B cell (primary cell): ENCODE data around the gene STMP1. TPM values are rescaled to one million over a fixed set of nuclear protein-coding genes. Genes with fewer than 3 reads are reported as not detected.
"Not testable (repeated sequence)": the region's sequence is repeated elsewhere in the genome, so short reads cannot be mapped to it uniquely, and the experiment has no call there.

ENCODE experiments used
- ATAC-seq: fragments of 200-7000 bp; cut with Tn5 transposase; one replicate; pipeline ENCODE4 v1.10.0; 2021; ENCODE audit warnings: low read depth, mild to moderate bottlenecking, moderate number of reproducible peaks, moderate library complexity
- CTCF ChIA-PET: fragments of 350-600 bp; sonication (Branson Sonifier 250); formaldehyde crosslinking; loops from one replicate; lab custom pipeline; 2021; ENCODE audit warnings: antibody characterized with exemption, inconsistent platforms; lab: Charles Lee
- POLR2A ChIA-PET: fragments of 350-600 bp; sonication (Branson Sonifier 250); formaldehyde crosslinking; loops from one replicate; lab custom pipeline; 2021; ENCODE audit warnings: antibody characterized with exemption; lab: Charles Lee
- DNase-seq: peaks from one replicate; pipeline ENCODE4 v3.0.0; 2013
- H2AFZ ChIP-seq: 2 replicates; pipeline ENCODE4 v1.6.1; 2012; ENCODE audit warnings: mild to moderate bottlenecking, low read depth, low read length; ENCODE audit not compliant: insufficient read depth, poor library complexity, severe bottlenecking
- H3K27ac ChIP-seq, 2 donors: 1 replicate in 1 of 2; 2 replicates in 1 of 2; pipeline ENCODE4 v1.5.1; 2012 to 2013; ENCODE audit warnings: low read length in 2 of 2, mild to moderate bottlenecking in 2 of 2, moderate library complexity in 1 of 2
- H3K27me3 ChIP-seq, 4 experiments: fragments of 200-600 bp in 1 of 4; sonication (generic) in 1 of 4; replicated peaks in 1 of 4; 1 replicate in 2 of 4; 2 replicates in 2 of 4; pipeline versions ENCODE4 v1.6.1 to v1.7.0; 2013 to 2016; ENCODE audit warnings: low read length in 3 of 4, mild to moderate bottlenecking in 2 of 4, mixed read lengths in 1 of 4, moderate library complexity in 1 of 4; ENCODE audit not compliant: insufficient read depth in 4 of 4, control insufficient read depth in 3 of 4; ENCODE audit errors: control extremely low read depth in 1 of 4
- H3K36me3 ChIP-seq, 2 experiments: replicated peaks in 1 of 2; 1 replicate in 1 of 2; 2 replicates in 1 of 2; pipeline versions ENCODE4 v1.6.1 to v1.7.1; 2013; ENCODE audit warnings: low read length in 1 of 2; ENCODE audit not compliant: insufficient read depth in 2 of 2, control insufficient read depth in 1 of 2; ENCODE audit errors: control extremely low read depth in 1 of 2, extremely low read depth in 1 of 2
- H3K4me1 ChIP-seq, 2 donors: fragments of 200-600 bp in 1 of 2; sonication (generic) in 1 of 2; 1 replicate in 1 of 2; 2 replicates in 1 of 2; pipeline versions ENCODE4 v1.5.1 to v1.6.1; 2013 to 2017; ENCODE audit warnings: low read length in 2 of 2; ENCODE audit not compliant: control insufficient read depth in 2 of 2, insufficient read depth in 2 of 2
- H3K4me2 ChIP-seq: replicated peaks from 2 replicates; pipeline ENCODE3; 2012; ENCODE audit warnings: mild to moderate bottlenecking, low read depth, low read length; ENCODE audit not compliant: poor library complexity, severe bottlenecking
- H3K4me3 ChIP-seq, 5 experiments: fragments of 200-600 bp in 1 of 5; sonication (generic) in 1 of 5; 1 replicate in 3 of 5; 2 replicates in 2 of 5; pipeline versions ENCODE4 v1.5.1 to v1.7.0; 2011 to 2016; ENCODE audit warnings: low read length in 4 of 5, mild to moderate bottlenecking in 4 of 5, low read depth in 2 of 5, control low read depth in 1 of 5, moderate library complexity in 1 of 5; ENCODE audit not compliant: insufficient read depth in 1 of 5; ENCODE audit errors: control extremely low read depth in 1 of 5, extremely low read depth in 1 of 5
- H3K79me2 ChIP-seq: fragments of 200-600 bp; sonication (generic); one replicate; pipeline ENCODE4 v1.6.0; 2016; ENCODE audit warnings: low read length; ENCODE audit not compliant: control insufficient read depth, insufficient read depth
- H3K9ac ChIP-seq: fragments of 200-600 bp; sonication (generic); 2 replicates; pipeline ENCODE4 v1.6.1; 2017; ENCODE audit warnings: mild to moderate bottlenecking, low read length, moderate library complexity
- H3K9me3 ChIP-seq, 3 donors: one replicate each; pipeline versions ENCODE4 v1.6.1 to v1.7.1; 2013; ENCODE audit warnings: low read length in 2 of 3; ENCODE audit not compliant: control insufficient read depth in 2 of 3, insufficient read depth in 1 of 3; ENCODE audit errors: control extremely low read depth in 1 of 3
- H4K20me1 ChIP-seq: 2 replicates; pipeline ENCODE4 v1.6.0; 2012; ENCODE audit warnings: mild to moderate bottlenecking, low read length; ENCODE audit not compliant: insufficient read depth, control insufficient read depth, poor library complexity, severe bottlenecking
- H3K27ac Mint-ChIP-seq: one replicate; pipeline ENCODE4 v1.8.0; 2021; ENCODE audit warnings: mixed read lengths
- H3K27me3 Mint-ChIP-seq: one replicate; pipeline ENCODE4 v1.8.0; 2021; ENCODE audit warnings: mixed read lengths
- H3K4me1 Mint-ChIP-seq: one replicate; pipeline ENCODE4 v1.8.0; 2021; ENCODE audit warnings: mixed read lengths
- H3K4me3 Mint-ChIP-seq: one replicate; pipeline ENCODE4 v1.8.0; 2021; ENCODE audit warnings: mixed read lengths
- H3K9me3 Mint-ChIP-seq: one replicate; pipeline ENCODE4 v1.8.0; 2022; ENCODE audit warnings: mixed read lengths; ENCODE audit not compliant: insufficient read depth
- EZH2 ChIP-seq: IDR thresholded peaks from 2 replicates; pipeline ENCODE4 v1.6.1; 2012; ENCODE audit warnings: borderline replicate concordance, low read depth, mild to moderate bottlenecking, moderate library complexity, low read length; ENCODE audit not compliant: insufficient read depth, poor library complexity, severe bottlenecking
- WGBS: methylation state at CpG from one replicate; pipeline ENCODE4 v1.1.5; 2013; ENCODE audit warnings: missing lambda C conversion rate; ENCODE audit not compliant: insufficient coverage; 5-methylcytosine and 5-hydroxymethylcytosine counted together
- intact Hi-C: fragments of 100-400 bp; cut with micrococcal nuclease; formaldehyde crosslinking; loops from one replicate; pipeline ENCODE4 v1.10.0; 2022
- polyA plus RNA-seq: library from polyadenylated mRNA; depleted of rRNA; stranded (reverse); fragments of >200 nt; gene quantifications from 2 replicates; pipeline ENCODE4 v1.2.3, GENCODE V29; 2012
- total RNA-seq, 2 donors: library from RNA; stranded (reverse); fragments of 120-200 nt in 1 of 2; gene quantifications; 1 replicate in 1 of 2; 2 replicates in 1 of 2; pipeline versions ENCODE4 v1.2.3 to v1.2.4, GENCODE V29; 2013 to 2022
- TF ChIP-seq, protein P1 (sequence below): fragments of 200-600 bp; IDR thresholded peaks from one replicate; pipeline ENCODE4 v1.8.0; 2022; ENCODE audit warnings: antibody characterized with exemption, mild to moderate bottlenecking

The STMP1 gene
- total and polyA plus RNA-seq, 2 donors (not counting 1 experiment from before 2014, with no cell fraction given), result 11.0 to 33.5 TPM

DNA sequence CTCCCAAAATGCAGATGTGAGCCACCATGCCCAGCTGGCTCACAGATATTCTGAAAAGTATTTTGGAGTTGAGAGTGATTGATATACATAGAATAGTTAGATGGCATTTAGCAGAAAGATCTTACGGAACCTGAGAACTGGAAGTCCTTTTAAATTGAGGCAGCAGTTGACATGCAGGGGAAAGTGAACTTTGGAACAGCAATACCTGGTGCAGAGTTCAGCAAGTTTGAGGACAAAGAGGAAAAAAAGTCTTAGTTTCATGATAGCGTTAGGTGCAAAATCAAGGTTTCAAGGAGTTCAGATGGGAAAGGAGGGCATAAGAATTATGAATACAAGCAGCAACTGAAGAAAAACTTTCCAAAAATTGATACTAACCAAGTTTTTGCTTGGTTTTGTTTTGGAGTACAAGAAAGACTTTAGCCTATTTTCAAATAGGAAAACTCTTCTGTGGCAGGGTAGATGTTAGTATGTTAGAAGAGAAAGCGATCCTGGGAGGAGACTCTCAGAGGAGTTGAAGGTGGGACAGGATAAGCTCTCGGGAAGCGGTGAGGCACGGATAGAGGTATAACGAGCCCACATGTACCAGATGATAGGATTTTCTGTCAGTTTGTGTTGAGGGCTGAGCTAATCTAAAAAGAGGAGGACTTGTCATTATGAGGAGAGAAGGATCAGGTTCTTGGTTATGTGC lies 28.0 kb upstream of the STMP1 start:
- H3K79me2 ChIP-seq, result no peaks in the 10 kb centered on the region
- intact Hi-C loops, result no loop called here
- Mint-ChIP-seq H3K9me3 (no peaks in the 10 kb centered on the region), H3K4me3 (no peak overlapping the region), H3K27ac (no peak overlapping the region), H3K4me1 (no peaks in the 10 kb centered on the region), H3K27me3 (no peaks in the 10 kb centered on the region)
- ChIA-PET POLR2A (no interaction called here), CTCF (interaction anchor here (3.3 kb wide), 1 partner anchor 11 kb away, joined by 26 read pairs; no protein-coding TSS in a partner anchor)
- no peak overlapping the region for H3K27ac ChIP-seq
- H3K4me1 ChIP-seq, result no peaks in the 10 kb centered on the region
- no peak for TF ChIP-seq EZH2
- TF ChIP-seq, protein P1, sequence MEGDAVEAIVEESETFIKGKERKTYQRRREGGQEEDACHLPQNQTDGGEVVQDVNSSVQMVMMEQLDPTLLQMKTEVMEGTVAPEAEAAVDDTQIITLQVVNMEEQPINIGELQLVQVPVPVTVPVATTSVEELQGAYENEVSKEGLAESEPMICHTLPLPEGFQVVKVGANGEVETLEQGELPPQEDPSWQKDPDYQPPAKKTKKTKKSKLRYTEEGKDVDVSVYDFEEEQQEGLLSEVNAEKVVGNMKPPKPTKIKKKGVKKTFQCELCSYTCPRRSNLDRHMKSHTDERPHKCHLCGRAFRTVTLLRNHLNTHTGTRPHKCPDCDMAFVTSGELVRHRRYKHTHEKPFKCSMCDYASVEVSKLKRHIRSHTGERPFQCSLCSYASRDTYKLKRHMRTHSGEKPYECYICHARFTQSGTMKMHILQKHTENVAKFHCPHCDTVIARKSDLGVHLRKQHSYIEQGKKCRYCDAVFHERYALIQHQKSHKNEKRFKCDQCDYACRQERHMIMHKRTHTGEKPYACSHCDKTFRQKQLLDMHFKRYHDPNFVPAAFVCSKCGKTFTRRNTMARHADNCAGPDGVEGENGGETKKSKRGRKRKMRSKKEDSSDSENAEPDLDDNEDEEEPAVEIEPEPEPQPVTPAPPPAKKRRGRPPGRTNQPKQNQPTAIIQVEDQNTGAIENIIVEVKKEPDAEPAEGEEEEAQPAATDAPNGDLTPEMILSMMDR, result no peak
- H3K9ac ChIP-seq, result no peak overlapping the region
- H3K36me3 ChIP-seq, result peaks cover 3 to 72% of the 10 kb centered on the region in 2 experiments
- H3K9me3 ChIP-seq, result peaks cover 0 to 2% (median 0%) of the 10 kb centered on the region in 3 donors
- no peaks in the 10 kb centered on the region for H3K27me3 ChIP-seq
- no peak overlapping the region for H2AFZ ChIP-seq
- H4K20me1 ChIP-seq, result no peaks in the 10 kb centered on the region
- no peak for DNase-seq
- WGBS, result 95% methylated on average over 6 of the region's 7 CpGs
- no peak overlapping the region for H3K4me2 ChIP-seq
- no peak for ATAC-seq
- no peak overlapping the region for H3K4me3 ChIP-seq

- CTCF ChIA-PET, H3K27ac ChIP-seq, H3K4me1 Mint-ChIP-seq, H2AFZ ChIP-seq, H3K4me3 Mint-ChIP-seq, H3K4me1 ChIP-seq, ATAC-seq, H3K9ac ChIP-seq, H3K27me3 Mint-ChIP-seq, H4K20me1 ChIP-seq, H3K79me2 ChIP-seq, H3K27me3 ChIP-seq, H3K4me2 ChIP-seq, H3K9me3 ChIP-seq, H3K4me3 ChIP-seq, H3K9me3 Mint-ChIP-seq, POLR2A ChIA-PET, DNase-seq, intact Hi-C loops, H3K27ac Mint-ChIP-seq: not testable (repeated sequence)
- peaks cover 3 to 65% of the 10 kb centered on the region in 2 experiments for H3K36me3 ChIP-seq
Measured at GRCh38 chr7:135639690-135640089, 22.6 kb upstream of the STMP1 start.
